Measurements from ENCODE around the gene PPM1M. TPM values are rescaled to one million over a fixed set of nuclear protein-coding genes. Genes with fewer than 3 reads are reported as not detected.

PPM1M gene
- total and polyA plus RNA-seq, 2 donors (not counting 1 experiment from before 2014, with no cell fraction given) = 19.7 to 37.8 TPM

DNA sequence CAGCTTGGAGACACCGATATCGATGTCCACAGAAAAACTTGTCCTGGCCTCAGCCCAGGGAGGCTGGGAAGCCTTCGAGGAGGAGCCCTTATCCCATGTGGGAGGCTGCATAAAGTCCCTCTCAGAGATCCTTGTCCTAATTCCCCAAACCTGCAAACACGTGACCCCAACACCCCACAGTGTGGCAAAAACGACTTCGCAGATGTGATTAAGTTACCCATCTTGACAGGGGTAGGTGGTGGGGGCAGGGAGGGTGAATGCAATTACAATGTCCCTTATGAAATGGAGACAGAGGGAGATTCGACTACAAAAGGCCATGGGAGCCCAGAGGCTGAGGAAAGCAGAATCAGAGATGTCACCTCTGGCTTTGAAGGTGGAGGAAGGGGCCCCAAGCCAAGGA is 17.8 kb upstream of the PPM1M start:
- Histone ChIP-seq H3K4me2 (ENCODE audit: extremely low read depth, insufficient read depth, low read length) (no peak overlapping the region), H2AFZ (ENCODE audit: low read length) (no peak overlapping the region), H3K9me3 (ENCODE audit: control insufficient read depth, insufficient read depth, low read depth, low read length) (no peaks in the 10 kb centered on the region), H3K4me1 (ENCODE audit: control insufficient read depth, extremely low read depth, insufficient read depth, low read length) (no peaks in the 10 kb centered on the region), H3K9ac (ENCODE audit: insufficient read depth, low read length) (no peak overlapping the region), H4K20me1 (ENCODE audit: control insufficient read depth, extremely low read depth, insufficient read depth, low read length) (no peaks in the 10 kb centered on the region), H3K27me3 (ENCODE audit: control insufficient read depth, insufficient read depth, low read length) (no peaks in the 10 kb centered on the region), H3K36me3 (ENCODE audit: control insufficient read depth, insufficient read depth, low read length) (peaks cover 31% of the 10 kb centered on the region), H3K79me2 (ENCODE audit: control insufficient read depth, insufficient read depth, low read length) (no peaks in the 10 kb centered on the region), H3K27ac (ENCODE audit: insufficient read depth, low read length) (no peak overlapping the region), H3K4me3 (replicated peaks in 1 of 4; ENCODE audit: control extremely low read depth in 1 of 4, insufficient read depth in 1 of 4, low read depth in 3 of 4, low read length in 4 of 4) (no peak overlapping the region)
- no peak for DNase-seq (ENCODE audit: low read depth in 2 of 2)
- no peak for TF ChIP-seq EZH2 (IDR thresholded peaks at IDR 0.05; ENCODE audit: low read length, missing control alignments)
- TF ChIP-seq, protein P1, sequence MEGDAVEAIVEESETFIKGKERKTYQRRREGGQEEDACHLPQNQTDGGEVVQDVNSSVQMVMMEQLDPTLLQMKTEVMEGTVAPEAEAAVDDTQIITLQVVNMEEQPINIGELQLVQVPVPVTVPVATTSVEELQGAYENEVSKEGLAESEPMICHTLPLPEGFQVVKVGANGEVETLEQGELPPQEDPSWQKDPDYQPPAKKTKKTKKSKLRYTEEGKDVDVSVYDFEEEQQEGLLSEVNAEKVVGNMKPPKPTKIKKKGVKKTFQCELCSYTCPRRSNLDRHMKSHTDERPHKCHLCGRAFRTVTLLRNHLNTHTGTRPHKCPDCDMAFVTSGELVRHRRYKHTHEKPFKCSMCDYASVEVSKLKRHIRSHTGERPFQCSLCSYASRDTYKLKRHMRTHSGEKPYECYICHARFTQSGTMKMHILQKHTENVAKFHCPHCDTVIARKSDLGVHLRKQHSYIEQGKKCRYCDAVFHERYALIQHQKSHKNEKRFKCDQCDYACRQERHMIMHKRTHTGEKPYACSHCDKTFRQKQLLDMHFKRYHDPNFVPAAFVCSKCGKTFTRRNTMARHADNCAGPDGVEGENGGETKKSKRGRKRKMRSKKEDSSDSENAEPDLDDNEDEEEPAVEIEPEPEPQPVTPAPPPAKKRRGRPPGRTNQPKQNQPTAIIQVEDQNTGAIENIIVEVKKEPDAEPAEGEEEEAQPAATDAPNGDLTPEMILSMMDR (conservative IDR thresholded peaks at IDR 0.05 in 1 of 2, IDR thresholded peaks at IDR 0.05 in 1 of 2; ENCODE audit: low read depth in 1 of 2, low read length in 2 of 2) = no peak

DNA sequence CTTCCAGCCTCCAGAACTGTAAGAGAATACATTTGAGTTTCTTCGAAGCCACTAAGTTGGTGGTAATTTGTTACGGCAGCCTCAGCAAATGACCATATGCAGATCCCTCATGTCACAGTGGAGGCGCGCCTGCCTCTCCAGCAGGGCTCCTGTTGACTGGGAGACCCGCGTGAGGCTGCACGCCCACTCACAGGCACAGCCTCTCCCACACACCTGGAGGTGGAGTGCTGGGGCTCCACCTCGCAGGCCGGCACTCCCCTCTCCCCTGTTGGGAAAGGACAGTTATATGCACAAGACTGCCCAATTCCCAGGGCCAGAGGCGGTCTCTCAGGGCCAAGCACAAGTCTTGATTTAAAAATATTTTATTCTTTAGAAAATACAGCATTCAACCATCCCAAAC is 17.3 kb upstream of the PPM1M start:
- no peak overlapping the region for H2AFZ ChIP-seq (ENCODE audit: low read length)
- H3K27me3 ChIP-seq (ENCODE audit: control insufficient read depth, insufficient read depth, low read length) = no peaks in the 10 kb centered on the region

DNA sequence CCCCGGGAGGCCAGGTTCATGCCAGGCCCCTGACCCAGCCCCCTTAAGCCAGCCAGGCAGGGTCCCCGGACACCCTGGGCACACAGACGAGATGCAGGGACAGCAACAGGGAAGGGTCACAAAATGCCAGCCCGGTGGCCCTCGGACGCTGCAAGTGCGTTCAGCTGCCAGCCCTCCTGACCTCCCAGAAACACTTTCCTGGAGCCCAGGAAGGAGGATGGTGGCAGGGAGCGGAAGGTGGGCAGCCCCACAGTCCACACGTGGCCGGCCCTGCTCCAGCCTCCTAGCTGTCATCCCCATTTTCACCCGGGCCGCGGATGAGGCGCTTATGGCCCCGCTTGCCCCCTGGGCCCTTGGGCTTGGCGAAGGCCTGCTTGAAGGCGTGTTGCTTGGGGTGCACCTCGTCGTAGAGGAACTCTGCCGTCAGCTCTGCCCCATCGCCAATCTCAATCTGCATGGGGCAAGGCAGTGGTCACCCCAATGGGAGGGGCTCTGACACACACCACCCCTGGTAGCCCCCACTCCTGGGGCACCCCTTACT is 16.7 kb upstream of the PPM1M start:
- Histone ChIP-seq H3K27ac (ENCODE audit: insufficient read depth, low read length) (no peak overlapping the region), H3K4me1 (ENCODE audit: control insufficient read depth, extremely low read depth, insufficient read depth, low read length) (no peaks in the 10 kb centered on the region), H3K36me3 (ENCODE audit: control insufficient read depth, insufficient read depth, low read length) (peaks cover 37% of the 10 kb centered on the region), H3K9ac (ENCODE audit: insufficient read depth, low read length) (no peak overlapping the region), H2AFZ (ENCODE audit: low read length) (no peak overlapping the region), H3K4me2 (ENCODE audit: extremely low read depth, insufficient read depth, low read length) (no peak overlapping the region), H3K9me3 (ENCODE audit: control insufficient read depth, insufficient read depth, low read depth, low read length) (no peaks in the 10 kb centered on the region), H3K79me2 (ENCODE audit: control insufficient read depth, insufficient read depth, low read length) (no peaks in the 10 kb centered on the region), H4K20me1 (ENCODE audit: control insufficient read depth, extremely low read depth, insufficient read depth, low read length) (no peaks in the 10 kb centered on the region), H3K4me3 (replicated peaks in 1 of 4; ENCODE audit: control extremely low read depth in 1 of 4, insufficient read depth in 1 of 4, low read depth in 3 of 4, low read length in 4 of 4) (no peak overlapping the region), H3K27me3 (ENCODE audit: control insufficient read depth, insufficient read depth, low read length) (no peaks in the 10 kb centered on the region)
- no peak for TF ChIP-seq EZH2 (IDR thresholded peaks at IDR 0.05; ENCODE audit: low read length, missing control alignments)
- TF ChIP-seq, protein P1 (conservative IDR thresholded peaks at IDR 0.05 in 1 of 2, IDR thresholded peaks at IDR 0.05 in 1 of 2; ENCODE audit: low read depth in 1 of 2, low read length in 2 of 2) = no peak
- no peak for DNase-seq (ENCODE audit: low read depth in 2 of 2)

More for the DNA sequence above, 17.3 kb upstream of the PPM1M start:
- Histone ChIP-seq H3K79me2 (ENCODE audit: control insufficient read depth, insufficient read depth, low read length) (no peaks in the 10 kb centered on the region), H3K9ac (ENCODE audit: insufficient read depth, low read length) (no peak overlapping the region), H3K9me3 (ENCODE audit: control insufficient read depth, insufficient read depth, low read depth, low read length) (no peaks in the 10 kb centered on the region), H3K4me1 (ENCODE audit: control insufficient read depth, extremely low read depth, insufficient read depth, low read length) (no peaks in the 10 kb centered on the region), H3K4me3 (replicated peaks in 1 of 4; ENCODE audit: control extremely low read depth in 1 of 4, insufficient read depth in 1 of 4, low read depth in 3 of 4, low read length in 4 of 4) (no peak overlapping the region), H3K36me3 (ENCODE audit: control insufficient read depth, insufficient read depth, low read length) (peaks cover 35% of the 10 kb centered on the region), H4K20me1 (ENCODE audit: control insufficient read depth, extremely low read depth, insufficient read depth, low read length) (no peaks in the 10 kb centered on the region), H3K27ac (ENCODE audit: insufficient read depth, low read length) (no peak overlapping the region), H3K4me2 (ENCODE audit: extremely low read depth, insufficient read depth, low read length) (no peak overlapping the region)
- TF ChIP-seq EZH2 (IDR thresholded peaks at IDR 0.05; ENCODE audit: low read length, missing control alignments) = no peak
- TF ChIP-seq, protein P1 (conservative IDR thresholded peaks at IDR 0.05 in 1 of 2, IDR thresholded peaks at IDR 0.05 in 1 of 2; ENCODE audit: low read depth in 1 of 2, low read length in 2 of 2) = no peak
- no peak for DNase-seq (ENCODE audit: low read depth in 2 of 2)
